Activated naive CD4-positive, alpha-beta T cell treated with anti-CD3 and anti-CD28 coated beads for 36 hours (primary cell): ENCODE measurements around the gene KPNA4. TPM values are rescaled to one million over a fixed set of nuclear protein-coding genes. Genes with fewer than 3 reads are reported as not detected.

ENCODE experiments used
- CTCF ChIA-PET: fragments of 350-600 bp; sonication (Branson Sonifier 250); formaldehyde crosslinking; loops from one replicate; lab custom pipeline; 2021; ENCODE audit warnings: antibody characterized with exemption; lab: Charles Lee
- DNase-seq: peaks from one replicate; pipeline ENCODE4 v3.0.0-alpha.2; 2020
- H3K27ac Mint-ChIP-seq: one replicate; pipeline ENCODE4 v1.8.0; 2021; ENCODE audit warnings: mild to moderate bottlenecking, mixed read lengths
- H3K27me3 Mint-ChIP-seq: one replicate; pipeline ENCODE4 v1.8.0; 2021; ENCODE audit warnings: low read depth, mixed read lengths
- H3K36me3 Mint-ChIP-seq: one replicate; pipeline ENCODE4 v1.8.0; 2021; ENCODE audit warnings: low read depth, mixed read lengths
- H3K4me1 Mint-ChIP-seq: one replicate; pipeline ENCODE4 v1.8.0; 2021; ENCODE audit warnings: low read depth, mixed read lengths
- H3K4me3 Mint-ChIP-seq: one replicate; pipeline ENCODE4 v1.8.0; 2021; ENCODE audit warnings: mild to moderate bottlenecking, moderate library complexity, mixed read lengths
- H3K9me3 Mint-ChIP-seq: one replicate; pipeline ENCODE4 v1.8.0; 2021; ENCODE audit warnings: mixed read lengths
- intact Hi-C: fragments of 100-400 bp; cut with micrococcal nuclease; formaldehyde crosslinking; loops from one replicate; pipeline ENCODE4 v1.15.1; 2023
- total RNA-seq, 2 experiments: library from RNA; stranded (reverse); gene quantifications; one replicate each; pipeline ENCODE4 v1.2.3, GENCODE V29; 2021

Gene KPNA4
- total RNA-seq, 2 experiments from 2014 or later, result 43.2 to 59.4 TPM

GRCh38 chr3:160446522-160447056 is 118.8 kb downstream of the KPNA4 start:
- Mint-ChIP-seq H3K4me1 (peaks cover 36% of the 10 kb centered on the region), H3K27ac (no peak overlapping the region), H3K4me3 (no peak overlapping the region), H3K36me3 (peaks cover 37% of the 10 kb centered on the region), H3K27me3 (no peaks in the 10 kb centered on the region), H3K9me3 (no peaks in the 10 kb centered on the region)
- intact Hi-C loops, result loop anchor here (5.0 kb wide), 1 partner anchor 1639 kb away; no protein-coding TSS in a partner anchor
- no peak for DNase-seq
- CTCF ChIA-PET, result no interaction called here

GRCh38 chr3:160445854-160446253 is 119.5 kb downstream of the KPNA4 start:
- no peaks in the 10 kb centered on the region for H3K9me3 Mint-ChIP-seq
- no peak for DNase-seq
- CTCF ChIA-PET, result interaction anchor here (0.7 to 1.7 kb wide), 3 partner anchors 9 to 49 kb away, joined by 3 to 10 read pairs (median 3); no protein-coding TSS in a partner anchor
- intact Hi-C loops, result loop anchor here (5.0 kb wide), 1 partner anchor 1639 kb away; no protein-coding TSS in a partner anchor
- H3K27me3 Mint-ChIP-seq, result no peaks in the 10 kb centered on the region
- H3K36me3 Mint-ChIP-seq, result peaks cover 40% of the 10 kb centered on the region
- no peak overlapping the region for H3K4me3 Mint-ChIP-seq
- no peak overlapping the region for H3K27ac Mint-ChIP-seq
- H3K4me1 Mint-ChIP-seq, result peaks cover 36% of the 10 kb centered on the region

Other genes with a start within 250 kb of the KPNA4 start
- 1 to 10 TPM; 9.3 to 9.9 TPM for gene IFT80, start 166.3 kb downstream of the KPNA4 start, total RNA-seq
- 100 to 1,000 TPM; 187 to 191 TPM for gene SMC4, start 165.9 kb downstream of the KPNA4 start, total RNA-seq
- 10 to 100 TPM; 25.8 TPM for gene TRIM59, start 115.8 kb downstream of the KPNA4 start, total RNA-seq
- gene ARL14, start 111.6 kb upstream of the KPNA4 start, total RNA-seq, result not detected
- gene PPM1L, start 190.7 kb upstream of the KPNA4 start, total RNA-seq, result 1 to 10 TPM; 2.1 TPM